NCI-H1930 (cell line): ENCODE measurements around the gene CFAP45.

ENCODE experiments used
- DNase-seq, 2 experiments: peaks; one replicate each; lab custom pipeline; 2025; lab: John Stamatoyannopoulos, UW

Gene CFAP45

GRCh38 chr1:159826441-159827101 is 73.4 kb downstream of the CFAP45 start, which contains the start of gene SLAMF8:
Gene SLAMF8 (plus strand): TSS chr1:159826873. CDS start chr1:159826899, 26 bp downstream.
- no peak for DNase-seq

- DNase-seq, result no peak
Measured at GRCh38 chr1:159825564-159825963, 74.4 kb downstream of the CFAP45 start.

- DNase-seq, result no peak
Measured at GRCh38 chr1:159823406-159823805, 76.6 kb downstream of the CFAP45 start.
